GM18520 (cell line): ENCODE data around the gene NRXN2.

Experiments
- ATAC-seq: cut with Tn5 transposase; IDR thresholded peaks from one replicate; pipeline ENCODE4 v1.9.1; 2021; ENCODE audit not compliant: unreplicated experiment

The NRXN2 gene

DNA sequence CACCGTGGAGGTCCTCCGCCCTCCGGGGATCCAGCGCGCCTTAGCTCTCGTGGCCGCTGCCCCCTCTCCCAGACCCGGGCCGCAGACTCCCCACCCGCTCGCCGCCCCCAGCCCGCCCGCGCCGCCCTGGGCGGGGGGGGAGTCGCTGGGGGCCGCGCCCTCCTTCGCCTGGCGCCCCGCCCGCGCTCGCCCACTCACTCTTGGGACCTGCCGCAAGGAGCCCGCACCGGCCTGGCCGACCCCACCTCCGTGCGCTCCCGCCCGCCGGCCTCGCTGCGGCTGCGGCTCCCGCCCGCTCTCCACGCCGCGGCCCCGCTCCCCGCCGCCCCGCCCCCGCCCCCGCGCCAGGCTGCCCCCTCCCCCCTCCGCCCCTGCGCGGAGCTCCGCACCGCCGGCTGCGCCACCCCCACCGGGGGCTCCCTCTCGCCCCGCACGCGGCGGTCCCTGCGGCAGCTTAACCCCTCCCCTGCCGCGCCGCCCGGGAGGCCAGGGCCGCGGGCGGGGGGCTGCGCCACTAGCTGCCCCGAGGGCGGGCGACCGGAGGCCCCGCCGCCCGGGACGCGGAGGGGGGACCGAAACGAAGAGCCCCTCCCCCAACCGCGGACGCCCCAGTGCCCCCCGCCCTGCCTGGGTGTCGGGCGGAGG, 21.7 kb upstream of the NRXN2 start:
- no peak for ATAC-seq

DNA sequence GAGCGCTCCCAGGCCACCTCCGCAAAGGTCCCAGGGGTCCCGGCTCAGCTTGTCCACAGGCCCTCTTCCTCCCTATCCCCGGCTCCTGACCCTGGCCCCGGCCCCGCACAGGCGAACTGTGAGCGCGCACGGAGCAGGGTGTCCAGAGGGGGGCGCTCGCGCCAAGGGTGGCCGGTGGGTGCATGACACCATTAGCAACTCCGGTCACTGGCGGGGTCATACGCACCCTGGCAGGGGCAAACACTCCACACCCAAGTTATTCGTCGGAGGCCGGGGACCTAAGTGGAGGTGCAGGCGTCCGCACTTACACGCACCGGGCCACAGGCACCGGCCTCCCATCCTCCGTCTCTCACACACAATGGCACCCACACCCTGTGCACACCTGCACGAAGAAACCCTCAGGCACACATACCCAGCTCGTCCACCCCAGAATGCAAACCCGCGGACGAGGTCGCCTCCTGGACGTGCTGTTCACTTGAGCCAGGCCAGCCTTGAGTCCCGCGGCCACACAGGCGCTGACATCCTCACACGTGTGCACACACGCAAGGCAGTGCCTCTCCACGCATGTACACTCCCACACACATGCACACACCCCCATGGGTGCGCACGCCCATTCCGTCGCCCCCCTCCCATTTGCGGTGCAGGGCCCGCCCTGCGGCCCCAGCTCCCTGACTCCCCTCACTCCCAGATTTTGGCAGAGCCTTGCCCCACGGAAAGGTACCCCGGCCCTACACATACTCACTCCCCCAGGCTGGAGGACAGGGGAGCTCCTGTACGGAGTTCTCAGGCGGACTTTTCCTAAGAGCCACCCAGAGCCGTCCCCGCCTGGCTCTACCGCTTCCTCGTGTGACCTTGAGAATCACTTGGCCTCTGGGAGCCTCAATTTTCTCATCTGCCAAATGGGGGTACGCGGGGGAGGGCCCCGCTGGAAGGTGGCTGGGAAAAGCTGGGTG, 20.9 kb upstream of the NRXN2 start, which contains the start of gene RASGRP2:
TSS of gene RASGRP2 (minus strand) at position 552 of the 953 bp plus-strand sequence. CDS start 1,276 bp downstream, outside the sequence.
- no peak for ATAC-seq

DNA sequence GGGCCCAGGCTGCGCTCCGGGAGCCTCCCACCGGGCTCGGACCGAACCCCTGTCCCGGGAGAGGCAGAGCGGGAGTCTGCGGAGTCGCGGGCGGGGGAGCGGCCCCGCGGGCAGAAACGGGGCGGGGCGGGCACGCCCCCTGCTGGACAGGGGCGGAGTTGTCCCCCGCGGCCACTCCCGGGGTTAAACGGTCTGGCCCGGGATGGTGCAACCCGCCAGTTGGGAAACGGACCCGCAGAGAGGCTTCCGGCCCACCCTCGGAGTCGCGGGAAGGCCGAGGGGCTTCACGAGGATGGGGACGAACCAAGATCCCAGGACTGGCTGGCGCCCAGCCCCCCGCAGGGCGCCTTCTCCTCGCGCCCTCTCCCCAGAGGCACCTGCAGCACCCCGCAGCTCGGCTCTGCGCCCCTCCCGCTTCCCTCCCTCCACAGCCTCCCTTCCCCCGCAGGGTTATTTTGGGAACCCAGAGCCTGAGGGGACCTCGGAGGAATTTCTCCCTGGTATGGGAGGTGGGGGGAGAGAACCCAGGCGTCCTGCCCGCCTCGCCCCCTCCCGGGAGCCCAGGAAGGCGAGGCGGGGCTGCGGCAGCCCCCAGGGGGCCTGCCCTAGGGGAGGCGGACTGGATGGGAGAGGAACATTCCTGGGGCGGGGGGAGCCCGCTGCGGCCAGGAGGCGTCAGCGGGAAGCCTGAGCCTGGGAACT, 20.0 kb upstream of the NRXN2 start:
- no peak for ATAC-seq

DNA sequence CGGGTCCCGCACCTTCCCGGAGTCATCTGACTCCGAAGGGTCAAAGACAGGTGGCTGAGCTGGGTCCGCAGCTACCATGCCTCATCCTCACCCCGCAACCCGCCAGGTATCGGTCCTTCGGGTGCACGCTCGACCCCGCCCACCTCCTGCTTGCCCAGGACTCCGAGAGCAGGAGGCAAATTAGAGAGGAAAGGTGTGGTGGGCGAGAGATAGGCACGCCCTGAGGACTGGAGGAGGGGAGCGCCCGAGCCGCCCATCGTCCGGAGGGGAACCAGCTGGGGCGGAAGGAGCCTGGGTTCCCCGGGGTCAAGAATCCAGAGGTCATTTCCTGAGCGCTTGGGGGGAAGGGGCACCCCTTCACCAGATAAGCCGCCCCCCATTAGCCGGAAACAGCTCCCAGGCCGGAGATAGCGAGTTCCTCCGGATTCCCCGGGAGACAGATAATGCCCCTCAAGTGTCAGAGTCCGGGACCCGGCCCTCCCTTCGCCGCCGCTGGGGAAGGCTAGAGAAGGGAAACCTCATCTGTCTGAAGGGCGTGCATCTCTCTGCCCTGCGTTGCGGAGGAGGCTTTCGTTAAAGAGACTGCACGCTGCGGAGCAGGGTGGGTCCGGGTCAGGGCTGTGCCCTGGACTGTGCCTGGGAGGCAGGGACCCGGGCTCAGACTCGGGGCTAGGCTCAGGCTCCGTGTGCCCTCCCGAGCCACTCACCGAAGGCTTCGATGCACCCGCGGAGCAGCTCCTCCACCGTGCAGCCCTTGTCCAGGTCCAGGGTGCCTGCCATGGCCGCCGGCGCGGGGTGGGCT, 19.3 kb upstream of the NRXN2 start:
- no peak for ATAC-seq

DNA sequence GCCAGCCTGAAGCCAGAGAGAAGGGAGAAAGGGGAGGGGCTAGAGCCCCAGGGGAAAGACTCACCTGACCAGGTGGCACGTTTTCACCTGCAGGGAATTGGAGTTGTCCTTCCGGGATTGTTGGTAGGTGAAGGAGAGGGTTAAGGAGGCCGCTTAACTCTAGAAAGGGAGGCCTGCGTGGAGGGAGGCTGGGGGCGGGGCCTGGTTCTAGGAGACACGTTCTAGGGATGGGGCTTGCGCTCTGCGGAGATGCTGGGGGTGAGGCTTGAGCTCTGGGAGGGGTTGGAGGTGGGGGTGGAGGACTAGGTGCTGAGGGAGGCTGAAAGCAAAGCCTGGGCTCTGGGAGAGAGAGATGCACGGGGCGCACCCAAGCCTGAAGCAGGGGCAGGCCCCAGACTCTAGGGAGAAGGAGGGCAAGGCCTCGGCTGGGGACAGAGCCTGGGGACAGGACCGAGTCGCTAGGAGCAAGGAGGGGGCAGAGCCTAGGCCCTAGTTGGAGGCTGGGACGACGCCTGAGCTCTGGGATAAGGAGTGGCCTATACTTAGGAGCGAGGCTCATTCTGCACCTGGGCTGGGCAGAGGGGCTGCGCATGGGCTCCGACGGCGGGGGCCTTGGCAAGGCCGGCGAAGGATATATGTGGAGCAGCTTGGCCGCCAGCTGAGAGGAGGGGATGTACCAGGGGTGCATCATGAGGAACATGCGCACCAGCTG, 18.5 kb upstream of the NRXN2 start:
- ATAC-seq, result no peak

DNA sequence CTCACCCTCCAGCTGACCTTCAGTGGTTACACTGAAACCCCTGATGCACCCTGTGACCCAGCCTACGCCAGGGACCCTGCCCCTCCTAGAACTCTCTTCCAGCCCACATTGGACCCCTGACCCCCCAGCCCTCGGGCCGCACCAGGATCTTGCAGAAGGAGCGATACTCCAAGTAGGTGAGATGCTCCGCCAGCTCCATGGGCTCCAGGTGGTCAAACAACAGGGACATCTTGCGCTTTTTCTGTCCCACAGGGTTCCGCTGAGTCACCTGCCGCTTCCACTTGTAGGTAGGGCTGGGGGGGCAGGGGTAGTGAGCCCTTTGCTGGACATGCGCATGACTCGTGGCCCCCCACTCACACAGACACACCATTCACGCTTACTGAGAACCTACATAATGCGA, 16.9 kb upstream of the NRXN2 start:
- no peak for ATAC-seq

DNA sequence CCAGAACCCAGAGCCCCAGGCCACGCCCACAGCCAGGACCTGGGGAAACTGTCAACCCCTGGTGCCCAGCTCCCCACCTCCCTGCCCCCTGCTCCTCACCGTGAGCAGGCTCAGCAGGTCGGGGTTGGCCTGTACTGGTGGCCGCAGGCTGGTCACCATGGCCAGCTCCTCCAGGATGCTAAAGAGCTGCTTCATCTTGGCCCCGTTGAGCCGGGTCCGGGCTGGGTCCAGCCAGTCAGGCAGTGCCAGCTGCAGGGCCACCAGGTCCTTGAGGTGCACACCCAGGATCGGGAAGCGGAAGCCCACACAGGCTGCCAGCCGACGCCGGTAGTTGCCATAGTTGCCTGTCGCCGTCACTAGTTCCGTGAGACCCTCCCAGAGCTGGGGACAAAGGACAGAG, 13.7 kb upstream of the NRXN2 start:
- ATAC-seq, result no peak

DNA sequence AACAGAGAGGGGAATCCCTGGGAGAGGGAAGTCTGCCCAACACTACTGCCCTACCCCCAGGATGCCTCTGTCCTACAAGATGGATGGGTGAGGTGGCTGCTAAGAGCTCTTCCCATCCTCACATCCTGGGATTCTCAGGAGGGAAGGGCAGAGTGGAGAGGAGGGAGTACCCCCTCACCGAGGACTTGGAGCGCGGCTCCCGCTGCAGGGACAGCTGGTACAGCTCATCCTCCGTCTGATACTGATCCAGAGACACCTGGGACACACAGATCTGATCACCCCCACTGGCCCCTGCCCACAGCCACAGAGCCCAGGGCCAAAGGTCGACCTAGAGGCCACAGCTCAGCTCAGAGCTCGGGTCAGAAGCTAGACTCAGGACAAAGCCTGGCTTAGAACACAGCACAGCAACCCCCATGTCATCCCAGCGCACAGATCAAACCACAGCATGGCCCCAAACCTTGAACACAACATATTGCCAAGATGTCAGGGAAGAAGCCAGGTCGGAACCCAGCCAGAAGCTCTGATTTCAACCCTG, 12.8 kb upstream of the NRXN2 start:
- ATAC-seq, result no peak

DNA sequence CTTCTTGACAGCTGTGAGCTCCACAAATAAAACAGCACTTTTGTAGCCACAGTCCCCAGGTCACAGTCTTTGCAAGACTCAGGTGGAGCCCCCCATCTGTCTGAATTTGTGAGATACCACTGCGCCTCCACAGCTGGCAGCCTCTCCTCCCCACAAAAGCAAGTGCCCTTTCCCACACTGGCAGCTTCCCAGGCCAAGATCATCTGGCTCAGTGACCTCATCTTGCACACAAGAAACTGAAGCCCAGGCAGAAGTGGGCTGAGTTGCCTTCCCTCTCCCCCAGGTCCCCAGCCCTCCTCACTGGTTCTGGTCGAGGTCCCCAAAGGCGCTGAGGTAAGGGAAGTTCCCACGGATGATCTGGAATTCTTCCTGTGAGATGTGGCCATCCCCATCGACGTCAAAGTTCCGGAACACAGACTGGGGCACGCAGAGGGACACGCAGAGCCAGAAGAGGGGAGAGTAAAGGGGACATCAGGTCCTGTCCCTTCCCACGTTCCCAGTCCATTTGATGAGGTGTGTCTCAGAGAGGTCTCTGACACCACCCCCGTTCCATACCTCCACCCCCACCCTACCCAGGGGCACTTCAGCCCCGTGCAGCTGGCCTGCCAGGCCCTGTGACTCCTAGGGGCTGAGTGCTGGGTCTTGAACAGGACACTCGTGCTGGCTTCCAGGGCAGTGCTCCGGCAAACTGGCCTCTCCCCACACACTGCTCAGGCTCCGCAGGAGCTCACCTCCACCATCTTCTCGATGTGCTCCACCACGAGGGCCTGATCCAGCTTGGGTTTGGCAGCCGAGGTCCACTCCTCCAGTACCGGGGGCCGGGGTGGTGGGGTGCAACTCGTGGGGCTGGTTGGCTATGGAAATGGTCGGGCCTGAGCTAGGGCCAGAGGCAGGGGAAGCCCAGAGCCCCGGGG, 12.1 kb upstream of the NRXN2 start:
- ATAC-seq, result no peak

DNA sequence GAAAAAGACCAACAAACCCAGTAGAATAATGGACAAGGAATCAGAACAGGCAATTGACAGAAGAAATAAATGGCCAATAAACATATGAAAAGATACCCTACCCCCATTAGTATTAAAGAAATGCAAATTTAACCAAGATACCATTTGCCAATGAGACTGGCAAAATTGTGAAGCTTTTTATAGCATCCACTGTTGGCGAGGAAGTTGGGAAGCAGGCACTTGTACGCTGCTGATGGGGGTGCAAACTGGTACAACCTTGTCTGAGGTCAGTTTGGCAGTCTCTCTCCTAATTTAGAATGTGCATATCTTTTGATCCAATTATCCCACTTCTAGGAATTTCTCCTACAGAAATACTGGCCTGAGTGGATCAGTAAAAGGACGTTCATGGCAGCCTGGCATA, 8.6 kb upstream of the NRXN2 start:
- no peak for ATAC-seq

DNA sequence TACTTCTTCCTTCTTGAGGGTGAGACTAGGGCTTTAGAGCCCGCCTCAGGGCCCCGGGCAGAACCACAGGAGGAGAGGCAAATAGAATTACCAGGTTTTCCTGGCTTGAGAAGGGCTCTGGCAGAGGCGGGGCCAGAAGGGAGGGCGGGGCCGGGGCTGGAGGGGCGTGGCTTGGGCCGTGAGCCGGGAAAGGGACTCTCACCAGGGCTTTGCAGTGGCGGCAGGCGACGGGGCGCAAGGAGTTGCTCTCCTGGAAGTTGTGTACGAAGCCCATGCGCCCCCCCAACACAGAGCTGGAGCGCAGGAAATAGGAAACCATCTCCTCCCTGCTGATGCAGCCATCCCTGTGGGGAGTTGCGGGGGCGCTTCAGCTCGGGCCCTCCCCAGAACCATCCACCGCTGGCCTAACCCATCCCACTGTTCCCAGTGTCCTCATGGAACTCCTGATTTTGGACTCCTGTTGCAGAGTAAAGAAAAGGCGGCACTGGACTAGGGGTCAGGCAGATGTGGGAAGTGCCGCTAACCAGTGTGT, 6.9 kb upstream of the NRXN2 start:
- no peak for ATAC-seq

DNA sequence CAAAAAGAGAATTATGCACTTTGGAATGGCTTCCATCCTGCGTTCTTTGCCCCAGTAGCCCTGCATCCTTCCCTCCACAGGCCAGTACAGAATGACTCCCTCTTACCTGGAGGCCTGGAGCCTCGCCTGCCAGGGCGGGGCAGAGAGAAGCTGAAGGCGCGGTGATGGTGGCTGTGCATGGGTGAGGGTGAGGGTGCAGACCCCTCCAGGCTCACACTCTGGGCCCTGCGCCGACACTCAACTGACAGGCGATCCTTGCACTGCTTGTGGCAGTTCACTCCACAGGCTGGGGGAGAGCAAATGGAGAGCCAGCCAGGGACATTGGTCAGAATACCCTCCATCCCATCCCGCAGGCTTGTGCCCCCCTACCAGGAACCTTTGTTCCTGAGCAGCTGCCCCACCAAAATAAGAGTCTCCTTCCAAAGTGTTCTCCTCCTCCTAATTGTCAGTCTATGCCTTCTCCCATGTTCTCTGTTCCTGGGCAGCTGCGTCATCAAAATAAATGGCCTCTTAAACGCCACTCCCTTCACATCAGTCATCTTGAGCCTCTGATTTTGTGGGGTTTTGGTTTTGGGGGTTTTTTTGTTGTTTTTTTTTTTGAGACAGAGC, 5.9 kb upstream of the NRXN2 start:
- ATAC-seq, result no peak

DNA sequence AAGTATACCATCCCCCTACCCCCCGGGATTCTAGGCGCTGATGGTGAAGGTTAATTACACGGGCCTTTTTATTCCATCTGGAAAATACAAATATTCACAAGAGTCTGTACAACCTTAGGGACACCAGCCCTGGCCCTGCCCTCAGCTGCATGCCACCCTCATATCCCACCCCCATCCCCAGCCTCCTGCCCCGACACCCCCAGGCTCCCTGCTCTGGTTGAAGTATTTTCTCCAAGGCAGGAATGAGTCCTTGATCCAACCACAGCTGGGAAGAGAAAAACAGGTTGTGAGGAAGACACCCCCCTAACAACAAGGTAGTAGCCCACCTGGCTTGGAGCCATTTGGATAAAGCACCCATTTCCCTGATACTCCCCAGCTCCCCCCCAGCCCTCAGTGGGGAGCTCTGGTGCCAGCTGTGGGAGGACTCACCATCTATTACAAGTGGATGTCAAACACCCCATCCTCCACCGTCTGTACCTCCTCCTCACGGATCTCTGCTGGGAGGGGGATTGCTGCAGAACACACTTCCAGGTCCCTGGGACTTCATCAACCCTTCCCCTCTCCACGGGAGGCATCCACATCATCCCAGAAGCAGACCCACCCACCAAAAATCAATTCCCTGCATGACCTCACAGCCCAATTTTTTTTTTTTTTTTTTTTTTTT, 4.0 kb upstream of the NRXN2 start:
- no peak for ATAC-seq

DNA sequence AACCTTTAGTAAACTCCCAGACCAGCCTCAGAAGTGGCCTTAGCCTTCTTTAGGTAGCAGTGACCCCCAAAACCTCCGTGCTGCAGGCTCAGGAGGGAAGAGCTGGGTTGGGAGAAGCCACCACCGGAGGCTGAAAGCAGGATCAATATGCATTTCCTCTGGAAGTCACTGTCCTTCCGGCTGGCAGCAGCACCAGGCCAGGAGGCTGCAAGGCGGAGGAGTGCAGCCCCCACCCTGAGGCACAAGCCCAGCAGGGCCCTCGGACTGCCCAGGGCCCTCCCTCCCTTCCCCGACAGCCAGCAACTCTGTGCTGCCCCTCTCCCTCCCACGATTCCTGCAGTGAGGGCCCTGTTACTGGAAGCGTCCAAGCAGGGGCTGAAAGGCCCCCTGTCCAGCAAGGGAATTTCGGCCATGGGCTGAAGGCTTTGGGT, 3.2 kb upstream of the NRXN2 start:
- no peak for ATAC-seq

DNA sequence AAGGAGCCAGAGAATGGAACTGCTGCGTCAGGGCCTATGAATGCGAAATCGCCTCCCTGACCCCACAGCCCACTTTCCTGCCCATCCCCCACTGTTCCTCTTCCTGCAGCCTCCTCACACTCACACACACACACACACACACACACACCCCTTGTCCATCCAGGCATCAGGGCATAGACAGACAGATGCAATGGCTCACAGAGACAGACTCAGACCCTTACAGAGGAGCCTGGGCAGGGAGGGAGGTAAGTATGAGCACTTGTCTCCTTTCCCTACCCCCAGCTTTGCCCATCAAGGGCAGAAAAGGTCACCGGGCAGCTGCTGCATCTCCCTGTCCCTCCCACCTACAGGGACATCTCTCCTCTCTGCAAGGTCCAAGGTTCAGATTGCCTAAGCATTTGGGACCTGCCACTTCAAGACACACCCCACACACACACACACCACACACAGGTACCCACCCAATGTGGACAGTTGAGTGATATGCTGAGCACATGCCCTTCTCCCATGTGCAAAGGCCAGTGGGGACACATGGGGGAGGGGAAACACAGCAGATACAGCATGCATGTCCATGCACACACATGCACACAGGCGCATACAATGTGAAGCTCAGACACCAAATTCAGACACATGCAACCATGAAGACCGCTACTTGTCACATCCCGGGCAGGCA, 2.0 kb upstream of the NRXN2 start:
- no peak for ATAC-seq

DNA sequence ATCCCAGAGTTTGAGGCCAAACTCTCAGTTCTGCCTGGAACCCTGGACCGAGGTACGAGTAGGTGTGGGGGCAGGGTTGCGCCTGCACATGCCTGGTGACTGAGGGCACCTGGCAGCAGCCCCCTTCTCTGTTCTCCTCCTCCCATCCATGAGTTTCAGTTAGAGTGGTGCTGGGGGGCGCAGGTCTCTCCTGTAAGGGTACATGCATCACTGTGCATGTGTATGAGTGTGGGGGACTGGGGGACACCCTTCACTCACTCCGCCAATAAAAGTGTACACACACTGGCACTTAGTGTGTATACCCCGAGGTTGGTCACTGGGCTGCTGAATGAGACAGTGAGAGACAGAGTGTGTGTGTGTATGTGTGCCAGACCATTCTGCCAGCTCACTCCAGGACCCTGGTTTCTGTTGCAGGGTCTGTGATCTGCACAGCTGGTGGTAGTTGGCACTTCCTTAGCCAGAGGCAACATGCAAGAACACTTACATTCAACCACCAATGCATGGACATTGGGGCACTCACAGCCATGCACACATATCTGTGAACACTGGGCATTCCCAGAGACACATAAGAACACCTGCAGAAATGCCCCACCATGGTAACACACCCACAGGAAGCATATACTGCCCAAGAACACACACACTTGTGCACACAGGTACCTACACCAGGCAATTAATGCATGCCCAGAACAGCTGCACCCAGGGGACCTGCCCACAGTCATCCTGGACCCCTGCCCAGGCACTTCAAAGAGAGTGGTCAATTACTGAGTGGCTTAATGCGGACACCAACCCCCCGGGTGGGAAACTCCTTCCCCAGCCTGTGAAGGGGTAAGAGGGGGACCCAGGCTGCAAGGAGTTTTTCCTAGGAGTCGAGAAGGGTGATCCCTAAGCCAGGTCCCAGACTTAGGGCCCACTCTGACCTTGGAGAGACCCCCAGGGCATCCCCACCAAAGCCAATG, 1.2 kb upstream of the NRXN2 start:
- no peak for ATAC-seq
